ENCODE data around the gene LDLRAP1.
"Not testable (repeated sequence)": the region's sequence is repeated elsewhere in the genome, so short reads cannot be mapped to it uniquely, and the experiment has no call there.

The LDLRAP1 gene, protein sequence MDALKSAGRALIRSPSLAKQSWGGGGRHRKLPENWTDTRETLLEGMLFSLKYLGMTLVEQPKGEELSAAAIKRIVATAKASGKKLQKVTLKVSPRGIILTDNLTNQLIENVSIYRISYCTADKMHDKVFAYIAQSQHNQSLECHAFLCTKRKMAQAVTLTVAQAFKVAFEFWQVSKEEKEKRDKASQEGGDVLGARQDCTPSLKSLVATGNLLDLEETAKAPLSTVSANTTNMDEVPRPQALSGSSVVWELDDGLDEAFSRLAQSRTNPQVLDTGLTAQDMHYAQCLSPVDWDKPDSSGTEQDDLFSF

GRCh38 chr1:25543425-25544242 lies at the start of gene LDLRAP1:
LDLRAP1 (plus strand) TSS chr1:25543606; CDS start chr1:25543699, 93 bp downstream.
- peak; percentile 27 to 30 for DNase-seq (ENCODE audit: low read depth in 2 of 2)

DNA sequence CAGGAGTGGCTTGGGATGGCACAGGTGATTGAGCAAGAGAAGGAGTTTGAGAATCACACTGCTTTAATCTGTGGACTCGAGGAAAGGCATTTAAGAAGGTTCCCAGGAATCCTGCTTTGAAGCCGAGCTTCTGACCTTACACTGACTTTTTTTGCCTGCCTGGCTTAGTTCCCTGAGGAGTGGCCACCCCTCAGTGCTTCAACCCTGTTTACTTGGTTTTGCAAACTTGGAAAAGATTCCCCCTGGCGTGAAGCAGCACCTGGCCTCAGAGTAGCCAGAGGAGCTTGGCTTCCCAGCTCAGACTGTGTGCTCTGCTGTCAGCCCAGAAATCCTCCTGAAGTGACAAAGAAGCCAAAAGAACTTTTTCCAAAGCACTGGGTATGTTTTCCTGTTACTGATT lies 48.5 kb upstream of the LDLRAP1 start:
- DNase-seq (ENCODE audit: low read depth in 2 of 2), result no peak

GRCh38 chr1:25500694-25501093 lies 42.7 kb upstream of the LDLRAP1 start:
- DNase-seq (ENCODE audit: low read depth in 2 of 2), result no peak

- no peak for DNase-seq (ENCODE audit: low read depth in 2 of 2)
Observed at GRCh38 chr1:25501235-25502058, 42.0 kb upstream of the LDLRAP1 start.

- no peak for DNase-seq (ENCODE audit: low read depth in 2 of 2)
Observed at GRCh38 chr1:25502957-25503356, 40.4 kb upstream of the LDLRAP1 start.

DNA sequence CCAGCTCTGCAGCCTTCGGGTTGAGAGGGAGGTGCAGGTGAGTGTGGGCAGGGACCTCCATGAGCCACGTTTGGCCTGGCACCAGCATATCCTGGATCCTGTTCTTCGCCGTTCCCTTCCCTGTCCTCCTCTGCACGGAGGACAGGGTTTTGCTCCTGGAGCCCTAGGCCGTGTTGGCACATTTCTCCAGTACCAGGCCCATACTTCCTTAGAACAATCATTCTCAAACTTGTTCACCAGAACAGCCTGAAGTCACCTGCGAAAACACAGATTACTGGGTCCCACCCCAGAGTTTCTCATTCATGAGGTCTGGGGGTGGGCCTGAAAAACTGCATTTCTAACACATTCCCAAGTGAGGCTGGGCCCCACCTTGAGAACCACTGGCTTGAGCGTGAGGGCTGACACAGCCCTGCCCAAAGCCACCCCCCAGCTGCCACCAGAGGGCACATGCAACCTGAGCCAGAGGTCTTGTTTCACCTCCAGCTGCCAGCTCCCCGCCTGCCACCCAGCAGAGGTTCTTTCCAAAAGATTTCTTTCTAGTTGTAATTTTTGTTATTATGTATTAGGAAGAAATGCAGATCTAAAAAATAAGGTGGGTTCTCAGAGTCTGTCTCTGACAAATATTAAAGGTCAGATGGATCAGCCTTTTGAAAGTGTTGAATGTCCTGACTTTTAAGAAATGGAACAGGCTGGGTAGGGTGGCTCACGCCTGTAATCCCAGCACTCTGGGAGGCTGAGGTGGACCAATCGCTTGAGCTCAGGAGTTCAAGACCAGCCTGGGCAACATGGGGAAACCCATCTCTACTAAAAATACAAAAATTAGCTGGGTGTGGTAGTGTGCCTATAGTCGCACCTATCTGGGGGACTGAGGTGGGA lies 39.6 kb upstream of the LDLRAP1 start:
- peak; percentile 45 to 46 for DNase-seq (ENCODE audit: low read depth in 2 of 2)

DNA sequence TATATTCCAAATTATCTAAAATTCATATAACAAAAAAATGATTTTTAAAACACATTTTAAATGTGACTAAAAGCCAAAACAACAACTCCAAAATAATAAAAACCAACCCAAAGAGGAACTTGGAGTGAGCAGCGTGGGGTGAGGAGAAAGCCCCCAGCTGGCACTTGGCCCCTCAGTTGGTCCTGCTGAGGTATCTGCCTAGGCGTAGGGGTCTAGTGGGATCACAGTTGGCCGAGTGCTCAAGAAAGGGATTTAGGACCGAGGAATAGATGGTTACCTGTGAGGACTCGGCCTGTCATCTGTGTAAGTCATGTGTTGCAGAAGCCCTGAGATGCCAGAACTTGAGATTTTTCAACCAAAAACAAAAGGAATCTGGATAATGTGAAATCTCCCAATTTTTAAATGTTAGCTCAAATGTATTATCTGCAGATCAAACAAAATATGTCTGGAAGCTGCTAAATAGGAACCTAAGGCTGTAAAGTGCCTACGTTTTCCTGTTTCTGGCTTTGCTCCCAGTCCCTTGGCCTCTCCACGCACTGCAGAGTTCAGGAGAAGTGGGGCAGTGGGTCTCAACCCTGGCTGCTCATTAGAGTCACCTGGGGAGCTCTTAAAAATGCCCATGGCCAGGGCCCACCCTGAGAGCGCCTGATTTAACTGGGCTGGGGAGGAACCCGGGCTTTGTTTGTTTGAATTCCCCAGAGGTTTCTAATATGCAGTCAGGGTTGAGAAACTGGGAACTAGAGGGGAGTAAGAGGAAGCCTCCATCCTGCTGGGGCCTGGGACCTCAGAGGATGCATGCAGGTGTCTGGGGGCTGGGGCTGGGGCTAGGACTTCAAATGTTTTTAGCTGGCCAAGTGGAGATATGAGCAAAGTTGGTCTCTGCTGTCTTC lies 38.5 kb upstream of the LDLRAP1 start:
- no peak for DNase-seq (ENCODE audit: low read depth in 2 of 2)

DNA sequence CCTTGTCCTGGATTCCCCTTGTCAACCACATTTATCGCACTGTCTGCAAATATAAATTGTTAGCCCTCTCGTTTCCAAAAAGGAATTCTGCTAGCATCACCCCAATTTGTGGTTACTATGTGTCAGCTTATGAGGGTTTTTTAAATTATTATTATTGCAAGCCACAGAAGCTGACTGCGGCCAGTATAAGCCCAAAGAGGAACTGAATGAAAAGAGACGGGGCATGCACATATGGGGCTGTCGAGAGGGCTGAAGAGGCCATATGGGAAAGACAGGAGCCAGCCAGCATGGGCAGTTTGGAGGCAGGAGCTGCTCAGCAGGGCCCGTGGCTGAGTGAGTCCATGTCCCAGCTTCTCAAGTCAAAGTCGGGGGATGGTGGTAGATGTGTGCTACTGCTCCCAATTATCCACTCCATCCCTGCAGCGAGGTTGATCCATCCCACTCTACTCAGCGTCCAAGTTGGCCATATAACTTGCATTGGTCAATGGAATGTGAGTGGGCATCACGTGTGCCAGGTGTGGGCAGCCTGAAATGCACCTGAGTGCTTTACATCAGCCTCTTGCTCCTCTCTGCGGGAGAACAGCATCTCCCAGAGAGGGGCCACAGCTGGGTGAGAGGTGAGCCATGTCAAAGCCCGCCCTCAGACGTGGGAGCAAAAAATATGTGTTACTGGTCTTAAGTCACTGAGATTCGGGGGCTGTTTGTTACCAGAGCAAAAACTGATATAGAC lies 37.6 kb upstream of the LDLRAP1 start:
- no peak for DNase-seq (ENCODE audit: low read depth in 2 of 2)

GRCh38 chr1:25506566-25507463 lies 36.6 kb upstream of the LDLRAP1 start:
- not testable (repeated sequence) for DNase-seq (ENCODE audit: low read depth in 2 of 2)

DNA sequence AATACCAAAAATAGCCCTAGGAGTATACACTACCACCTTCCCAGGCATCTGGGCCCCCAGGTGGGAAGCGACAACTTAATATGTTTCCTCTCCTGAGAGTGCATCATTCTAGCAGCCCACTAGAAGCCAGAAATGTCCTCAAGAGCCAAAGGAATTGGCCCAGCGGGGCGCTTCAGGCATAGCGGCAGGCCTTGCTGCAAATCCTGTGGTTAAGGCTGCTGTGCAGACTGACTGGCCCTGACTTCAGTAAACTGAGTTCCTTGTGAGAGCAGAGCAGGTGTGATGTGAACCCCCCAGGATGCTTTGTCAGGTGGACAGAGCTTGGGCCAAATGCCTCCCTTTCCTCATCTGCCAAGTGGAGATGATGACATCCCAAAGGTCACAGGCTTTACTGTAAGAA lies 29.7 kb upstream of the LDLRAP1 start:
- DNase-seq (ENCODE audit: low read depth in 2 of 2), result no peak

GRCh38 chr1:25515033-25515432 lies 28.4 kb upstream of the LDLRAP1 start:
- DNase-seq (ENCODE audit: low read depth in 2 of 2), result no peak

GRCh38 chr1:25516686-25517085 lies 26.7 kb upstream of the LDLRAP1 start:
- no peak for DNase-seq (ENCODE audit: low read depth in 2 of 2)

DNA sequence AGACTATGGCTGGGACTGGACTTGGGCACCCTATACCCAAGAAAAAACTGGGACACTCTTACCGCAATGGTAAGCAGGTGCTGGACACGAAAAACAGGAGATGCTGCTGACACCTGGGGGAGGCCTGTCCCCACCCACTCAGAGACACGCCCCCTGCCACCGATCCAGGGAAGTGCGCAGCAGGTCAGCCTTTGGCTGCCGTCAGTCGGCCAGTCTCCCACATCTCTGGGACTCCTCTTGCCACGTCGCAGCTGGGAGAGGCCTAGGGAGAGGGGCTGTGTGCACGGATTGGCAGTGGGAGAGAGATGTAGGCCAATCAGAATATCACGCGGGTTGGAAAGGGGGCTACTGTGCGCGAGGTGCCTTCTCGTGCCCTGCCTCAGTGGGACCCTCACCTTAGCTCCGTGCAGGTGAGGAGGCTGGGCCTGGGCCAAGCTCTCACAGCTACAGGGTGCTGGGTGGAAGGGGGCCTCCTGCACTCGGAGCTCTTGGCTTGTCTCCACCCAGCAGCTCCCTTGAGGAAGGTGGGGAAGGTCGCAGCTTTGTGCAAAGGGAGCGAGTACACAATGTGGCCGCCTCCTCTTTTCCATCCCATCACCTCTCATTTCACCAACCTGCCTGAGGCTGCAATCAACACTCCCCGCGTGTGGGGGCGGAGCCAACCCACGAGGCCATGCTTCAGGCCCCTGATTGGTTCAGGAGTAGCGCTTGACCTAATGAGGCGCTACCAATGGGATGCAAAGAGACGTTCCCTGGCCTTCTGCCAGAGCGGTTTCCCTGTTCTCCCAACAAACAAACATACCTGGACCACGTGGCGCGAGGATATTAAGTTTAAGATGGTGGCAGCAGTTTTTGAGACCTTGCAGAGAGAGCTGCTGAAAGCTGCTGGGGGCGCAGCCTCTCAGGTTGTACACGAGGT lies 25.7 kb upstream of the LDLRAP1 start:
- DNase-seq (ENCODE audit: low read depth in 2 of 2), result no peak

DNA sequence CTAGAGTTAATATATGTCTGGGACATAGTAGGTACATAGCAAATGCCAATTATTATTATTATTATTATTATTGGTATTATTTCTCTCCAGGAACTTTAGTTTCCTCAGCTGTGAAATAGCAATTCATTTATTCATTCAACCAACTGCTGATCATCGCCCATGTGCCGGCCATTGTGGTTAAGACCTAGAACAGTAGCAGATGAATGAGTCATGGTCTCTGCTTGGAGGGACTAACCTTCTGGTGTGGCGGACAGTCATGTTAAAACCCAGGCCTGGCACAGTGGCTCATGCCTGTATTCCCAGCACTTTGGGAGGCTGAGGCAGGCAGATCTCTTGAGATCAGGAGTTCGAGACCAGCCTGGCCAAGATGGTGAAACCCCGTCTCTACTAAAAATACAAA lies 23.8 kb upstream of the LDLRAP1 start:
- DNase-seq (ENCODE audit: low read depth in 2 of 2), result no peak

GRCh38 chr1:25520446-25521061 lies 22.9 kb upstream of the LDLRAP1 start:
- peak; percentile 32 to 55 for DNase-seq (ENCODE audit: low read depth in 2 of 2)

DNA sequence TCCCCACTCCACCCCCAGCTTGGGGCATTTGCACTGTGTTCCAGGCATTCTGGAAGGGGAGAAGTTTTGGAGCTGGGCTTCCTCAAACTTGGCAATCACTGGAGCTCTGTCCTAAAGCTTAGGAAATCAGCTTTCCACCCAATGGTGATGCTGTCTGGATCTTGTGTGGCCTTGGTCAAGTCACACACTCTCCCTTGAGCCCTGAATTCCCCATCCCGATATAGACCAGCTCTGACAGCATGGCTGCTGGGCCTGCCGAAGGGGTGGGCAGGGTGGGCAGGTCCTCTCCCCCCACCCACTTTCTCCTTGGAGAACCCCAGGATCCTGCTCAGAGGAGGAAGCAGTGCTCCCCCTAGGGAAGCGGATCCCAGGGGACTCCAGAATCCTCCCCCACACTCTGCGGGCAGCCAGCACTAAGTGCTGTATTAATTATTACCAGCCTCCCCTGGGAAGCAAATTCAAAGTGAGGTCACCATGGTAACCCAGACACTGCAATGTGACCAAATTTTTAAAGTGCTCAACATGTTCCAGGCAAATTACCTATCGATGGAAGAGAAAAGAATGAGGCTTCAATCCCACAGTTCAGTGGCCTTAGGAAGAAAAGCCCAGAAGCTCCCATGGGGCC lies 21.3 kb upstream of the LDLRAP1 start:
- DNase-seq (ENCODE audit: low read depth in 2 of 2), result no peak

Measured in stimulated activated CD8-positive, alpha-beta memory T cell treated with anti-CD3 and anti-CD28 coated beads, Interleukin-7, amount 100 ng/mL, for 1 hour (primary cell).